ENCODE results near the gene RAB43.

The RAB43 gene

GRCh38 chr3:129051871-129052340 is 69.7 kb downstream of the RAB43 start:
- no peaks in the 10 kb centered on the region for H3K27me3 ChIP-seq (ENCODE audit: insufficient read depth, poor library complexity, severe bottlenecking)
- H3K4me3 ChIP-seq (replicated peaks; ENCODE audit: insufficient read depth, low read length) = no peak overlapping the region
- H3K27ac ChIP-seq (replicated peaks) = no peak overlapping the region
- no peak for DNase-seq (ENCODE audit: low read depth in 1 of 2, low spot score in 1 of 2)
- no peak for TF ChIP-seq GABPA (IDR thresholded peaks at IDR 0.05; ENCODE audit: low read depth)
- no peak for TF ChIP-seq POLR2AphosphoS5 (IDR thresholded peaks at IDR 0.05; ENCODE audit: low read depth)
- no peak for TF ChIP-seq SPI1 (IDR thresholded peaks at IDR 0.05; ENCODE audit: borderline replicate concordance, low read depth)
- TF ChIP-seq, protein P1, sequence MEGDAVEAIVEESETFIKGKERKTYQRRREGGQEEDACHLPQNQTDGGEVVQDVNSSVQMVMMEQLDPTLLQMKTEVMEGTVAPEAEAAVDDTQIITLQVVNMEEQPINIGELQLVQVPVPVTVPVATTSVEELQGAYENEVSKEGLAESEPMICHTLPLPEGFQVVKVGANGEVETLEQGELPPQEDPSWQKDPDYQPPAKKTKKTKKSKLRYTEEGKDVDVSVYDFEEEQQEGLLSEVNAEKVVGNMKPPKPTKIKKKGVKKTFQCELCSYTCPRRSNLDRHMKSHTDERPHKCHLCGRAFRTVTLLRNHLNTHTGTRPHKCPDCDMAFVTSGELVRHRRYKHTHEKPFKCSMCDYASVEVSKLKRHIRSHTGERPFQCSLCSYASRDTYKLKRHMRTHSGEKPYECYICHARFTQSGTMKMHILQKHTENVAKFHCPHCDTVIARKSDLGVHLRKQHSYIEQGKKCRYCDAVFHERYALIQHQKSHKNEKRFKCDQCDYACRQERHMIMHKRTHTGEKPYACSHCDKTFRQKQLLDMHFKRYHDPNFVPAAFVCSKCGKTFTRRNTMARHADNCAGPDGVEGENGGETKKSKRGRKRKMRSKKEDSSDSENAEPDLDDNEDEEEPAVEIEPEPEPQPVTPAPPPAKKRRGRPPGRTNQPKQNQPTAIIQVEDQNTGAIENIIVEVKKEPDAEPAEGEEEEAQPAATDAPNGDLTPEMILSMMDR (IDR thresholded peaks at IDR 0.05; ENCODE audit: insufficient read depth, low read length) = no peak
- TF ChIP-seq REST (IDR thresholded peaks at IDR 0.05; ENCODE audit: insufficient replicate concordance, low read depth) = no peak

DNA sequence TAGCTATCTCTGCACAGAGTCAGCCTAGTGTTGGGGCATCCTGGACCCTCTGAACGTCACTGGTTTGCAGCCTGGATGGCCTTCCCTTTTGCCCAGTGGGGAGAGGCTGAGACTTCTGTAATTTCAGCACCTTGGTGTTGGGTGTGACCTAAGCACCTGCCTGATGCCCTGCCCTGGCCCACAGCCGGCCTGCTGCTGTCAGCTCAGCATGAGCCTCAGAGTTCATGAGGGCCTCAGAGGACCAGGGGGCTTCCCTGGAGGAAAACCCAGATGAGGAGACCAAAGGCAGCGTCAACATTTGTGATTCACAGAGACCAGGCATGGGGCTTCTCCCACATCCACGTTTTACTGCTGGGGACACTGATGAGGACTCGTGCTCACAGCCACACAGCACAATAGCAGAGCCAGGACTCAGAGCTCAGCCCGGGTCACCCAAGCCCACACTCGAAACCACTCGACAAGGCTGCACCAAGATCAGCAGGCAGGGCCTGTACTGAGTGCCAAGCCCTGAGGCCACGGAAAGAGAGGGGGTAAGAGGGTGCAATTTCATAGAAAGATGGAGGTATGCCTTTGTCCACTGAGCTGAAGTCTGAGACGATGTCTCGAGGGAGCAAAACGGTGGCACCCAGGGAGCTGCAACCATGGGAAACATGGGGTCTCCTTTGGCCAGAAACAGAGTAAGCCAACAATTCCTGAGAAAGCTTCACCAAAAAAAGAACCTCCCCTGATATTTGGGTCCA is 70.9 kb downstream of the RAB43 start:
- Histone ChIP-seq H3K27ac (replicated peaks) (no peak overlapping the region), H3K27me3 (ENCODE audit: insufficient read depth, poor library complexity, severe bottlenecking) (no peaks in the 10 kb centered on the region), H3K4me3 (replicated peaks; ENCODE audit: insufficient read depth, low read length) (no peak overlapping the region)
- DNase-seq (ENCODE audit: low read depth in 1 of 2, low spot score in 1 of 2) = no peak
- no peak for TF ChIP-seq POLR2AphosphoS5 (IDR thresholded peaks at IDR 0.05; ENCODE audit: low read depth)
- TF ChIP-seq, protein P1 (IDR thresholded peaks at IDR 0.05; ENCODE audit: insufficient read depth, low read length) = no peak
- TF ChIP-seq SPI1 (IDR thresholded peaks at IDR 0.05; ENCODE audit: borderline replicate concordance, low read depth) = no peak
- TF ChIP-seq REST (IDR thresholded peaks at IDR 0.05; ENCODE audit: insufficient replicate concordance, low read depth) = no peak
- TF ChIP-seq GABPA (IDR thresholded peaks at IDR 0.05; ENCODE audit: low read depth) = no peak

GRCh38 chr3:129047553-129047839 is 74.1 kb downstream of the RAB43 start:
- DNase-seq (ENCODE audit: low read depth in 1 of 2, low spot score in 1 of 2) = no peak
- H3K27ac ChIP-seq (replicated peaks) = no peak overlapping the region
- H3K27me3 ChIP-seq (ENCODE audit: insufficient read depth, poor library complexity, severe bottlenecking) = peaks cover 3% of the 10 kb centered on the region
- TF ChIP-seq GABPA (IDR thresholded peaks at IDR 0.05; ENCODE audit: low read depth) (no peak), REST (IDR thresholded peaks at IDR 0.05; ENCODE audit: insufficient replicate concordance, low read depth) (no peak), SPI1 (IDR thresholded peaks at IDR 0.05; ENCODE audit: borderline replicate concordance, low read depth) (no peak), POLR2AphosphoS5 (IDR thresholded peaks at IDR 0.05; ENCODE audit: low read depth) (no peak)
- TF ChIP-seq, protein P1 (IDR thresholded peaks at IDR 0.05; ENCODE audit: insufficient read depth, low read length) = no peak
- H3K4me3 ChIP-seq (replicated peaks; ENCODE audit: insufficient read depth, low read length) = no peak overlapping the region
